PC-3 (cell line): ENCODE data around the gene INPP5D. TPM values are rescaled to one million over a fixed set of nuclear protein-coding genes. Genes with fewer than 3 reads are reported as not detected.
A peak's percentile ranks its signal among the peaks of the same experiment; 100 is the strongest.

ENCODE experiments used
- ATAC-seq: fragments of 200-7000 bp; cut with Tn5 transposase; 2 replicates; pipeline ENCODE4 v1.9.1; 2020; ENCODE audit warnings: mild to moderate bottlenecking, moderate library complexity
- BruUV-seq: library from RNA; stranded (reverse); fragments of 400-500 nt; replicated peaks from 2 replicates; lab custom pipeline; 2021; lab: Mats Ljungman, UMichigan
- CTCF ChIA-PET: fragments of 300-600 bp; sonication (Branson Sonifier 250); formaldehyde crosslinking; loops from one replicate; lab custom pipeline; 2022; ENCODE audit warnings: antibody characterized with exemption; lab: Charles Lee
- POLR2A ChIA-PET: fragments of 300-600 bp; sonication (Branson Sonifier 250); formaldehyde crosslinking; loops from one replicate; lab custom pipeline; 2022; ENCODE audit warnings: antibody characterized with exemption; ENCODE audit not compliant: unreplicated experiment; lab: Charles Lee
- DNase-seq: peaks from one replicate; pipeline ENCODE4 v3.0.0-alpha.2; 2015
- H2AFZ ChIP-seq: fragments of 300-600 bp; sonication (generic); 2 replicates; pipeline ENCODE4 v1.6.0; 2016; ENCODE audit warnings: antibody characterized with exemption, low read length
- H3F3A ChIP-seq: fragments of 300-600 bp; sonication (generic); one replicate; pipeline ENCODE4 v1.6.0; 2017; ENCODE audit warnings: antibody characterized with exemption, low read length, control low read depth, mild to moderate bottlenecking; ENCODE audit not compliant: unreplicated experiment
- H3K27ac ChIP-seq: fragments of 300-600 bp; sonication (generic); 2 replicates; pipeline ENCODE4 v1.5.1; 2016; ENCODE audit warnings: mild to moderate bottlenecking, low read length
- H3K27me3 ChIP-seq: fragments of 300-600 bp; sonication (generic); 2 replicates; pipeline ENCODE4 v1.6.1; 2016; ENCODE audit warnings: low read length, mixed read lengths
- H3K36me3 ChIP-seq: fragments of 300-600 bp; sonication (generic); 2 replicates; pipeline ENCODE4 v1.6.1; 2016; ENCODE audit warnings: low read depth, mixed run types, low read length, mixed read lengths
- H3K4me1 ChIP-seq: fragments of 300-600 bp; sonication (generic); 2 replicates; pipeline ENCODE4 v1.5.1; 2016; ENCODE audit warnings: low read length; ENCODE audit not compliant: insufficient read depth
- H3K4me2 ChIP-seq: fragments of 300-600 bp; sonication (generic); 2 replicates; pipeline ENCODE4 v1.6.0; 2016; ENCODE audit warnings: low read length
- H3K4me3 ChIP-seq: fragments of 300-600 bp; sonication (generic); 2 replicates; pipeline ENCODE4 v1.5.1; 2016; ENCODE audit warnings: mild to moderate bottlenecking, low read length, mixed read lengths
- H3K79me2 ChIP-seq: fragments of 300-600 bp; sonication (generic); 2 replicates; pipeline ENCODE4 v1.6.1; 2017; ENCODE audit warnings: low read length, mixed read lengths
- H3K9ac ChIP-seq: fragments of 300-600 bp; sonication (generic); 2 replicates; pipeline ENCODE4 v1.6.0; 2016; ENCODE audit warnings: mild to moderate bottlenecking, low read length
- H3K9me2 ChIP-seq: fragments of 300-600 bp; sonication (generic); replicated peaks from 2 replicates; pipeline ENCODE4 v1.6.1; 2016; ENCODE audit warnings: mixed run types, low read length, mixed read lengths
- H3K9me3 ChIP-seq: fragments of 300-600 bp; sonication (generic); 2 replicates; pipeline ENCODE4 v1.6.1; 2016; ENCODE audit warnings: low read length, mixed read lengths
- H4K20me1 ChIP-seq: fragments of 300-600 bp; sonication (generic); 2 replicates; pipeline ENCODE4 v1.6.1; 2016; ENCODE audit warnings: low read length, mixed read lengths
- CTCF ChIP-seq: fragments of 300-600 bp; sonication (generic); conservative IDR thresholded peaks from 2 replicates; pipeline ENCODE4 v1.5.1; 2017; ENCODE audit warnings: antibody characterized with exemption, low read depth, mild to moderate bottlenecking, low read length
- EZH2 ChIP-seq: fragments of 300-600 bp; sonication (generic); IDR thresholded peaks from one replicate; pipeline ENCODE4 v1.6.1; 2017; ENCODE audit warnings: antibody characterized with exemption, mild to moderate bottlenecking, low read length; ENCODE audit not compliant: unreplicated experiment
- EZH2phosphoT487 ChIP-seq: fragments of 300-600 bp; sonication (generic); IDR thresholded peaks from 2 replicates; pipeline ENCODE4 v1.6.1; 2018; ENCODE audit warnings: mild to moderate bottlenecking, antibody characterized with exemption, low read length, borderline replicate concordance
- intact Hi-C: fragments of 100-400 bp; cut with micrococcal nuclease; formaldehyde crosslinking; loops from 2 replicates; pipeline ENCODE4 v1.9.0; 2023
- total RNA-seq: library from RNA; depleted of rRNA; stranded (reverse); fragments of >200 nt; gene quantifications from 2 replicates; pipeline ENCODE4 v1.2.3, GENCODE V29; 2014

INPP5D gene
- total RNA-seq, 1 experiment from 2014 or later, result 0.26 TPM

- no peak overlapping the region for H3K9ac ChIP-seq
- H3K27me3 ChIP-seq, result no peaks in the 10 kb centered on the region
- H3K4me3 ChIP-seq, result no peak overlapping the region
- H3K36me3 ChIP-seq, result no peaks in the 10 kb centered on the region
- BruUV-seq, result no TSS peak
- intact Hi-C loops, result no loop called here
- ATAC-seq, result no peak
- H3K79me2 ChIP-seq, result no peaks in the 10 kb centered on the region
- DNase-seq, result no peak
- H3K9me3 ChIP-seq, result no peaks in the 10 kb centered on the region
- ChIA-PET POLR2A (no interaction called here), CTCF (no interaction called here)
- 0 out of 2 replicates have a peak, but pooled peaks cover 4% of the 10 kb centered on the region for H3K4me1 ChIP-seq
- H3F3A ChIP-seq, result no peaks in the 10 kb centered on the region
- no peaks in the 10 kb centered on the region for H3K9me2 ChIP-seq
- no peak for TF ChIP-seq EZH2
- no peak for TF ChIP-seq CTCF
- no peak overlapping the region for H3K4me2 ChIP-seq
- no peak overlapping the region for H2AFZ ChIP-seq
- H3K27ac ChIP-seq, result no peak overlapping the region
- H4K20me1 ChIP-seq, result no peaks in the 10 kb centered on the region
These were observed 64.4 kb downstream of the INPP5D start for GRCh38 chr2:233124421-233125080.

- Histone ChIP-seq H4K20me1 (no peaks in the 10 kb centered on the region), H3K9me2 (no peaks in the 10 kb centered on the region), H3F3A (no peaks in the 10 kb centered on the region), H3K9me3 (no peaks in the 10 kb centered on the region), H3K4me3 (no peak overlapping the region), H3K4me1 (0 out of 2 replicates have a peak, but pooled peaks cover 1% of the 10 kb centered on the region), H3K79me2 (no peaks in the 10 kb centered on the region), H3K4me2 (no peak overlapping the region), H3K9ac (no peak overlapping the region), H3K36me3 (no peaks in the 10 kb centered on the region), H3K27ac (no peak overlapping the region), H3K27me3 (no peaks in the 10 kb centered on the region), H2AFZ (no peak overlapping the region)
- CTCF ChIA-PET, result no interaction called here
- ATAC-seq (no peak), DNase-seq (no peak)
- no TSS peak for BruUV-seq
- POLR2A ChIA-PET, result no interaction called here
- intact Hi-C loops, result no loop called here
- TF ChIP-seq EZH2phosphoT487 (no peak), EZH2 (no peak), CTCF (no peak)
These were observed 65.4 kb downstream of the INPP5D start for GRCh38 chr2:233125455-233126065.

GRCh38 chr2:233129351-233129978 lies 69.3 kb downstream of the INPP5D start:
- DNase-seq, result peak; percentile 8

More at GRCh38 chr2:233129351-233129978, 69.3 kb downstream of the INPP5D start:
- no peak for TF ChIP-seq EZH2phosphoT487
- no peak for TF ChIP-seq EZH2
- TF ChIP-seq CTCF, result peak; percentile 44; the same call in 1 of the 2 replicates
- Histone ChIP-seq H3K79me2 (no peaks in the 10 kb centered on the region), H3K27me3 (no peaks in the 10 kb centered on the region), H2AFZ (no peak overlapping the region), H3K9ac (no peak overlapping the region), H3K4me3 (no peak overlapping the region), H4K20me1 (no peaks in the 10 kb centered on the region), H3K4me1 (no peaks in the 10 kb centered on the region), H3K9me2 (no peaks in the 10 kb centered on the region), H3K9me3 (no peaks in the 10 kb centered on the region), H3K27ac (no peak overlapping the region), H3F3A (no peaks in the 10 kb centered on the region), H3K36me3 (no peaks in the 10 kb centered on the region), H3K4me2 (no peak overlapping the region)
- intact Hi-C loops, result no loop called here
- ChIA-PET CTCF (no interaction called here), POLR2A (no interaction called here)
- no TSS peak for BruUV-seq
- ATAC-seq, result no peak
